Endothelial cell of umbilical vein (primary cell): ENCODE measurements around the gene CPOX. TPM values are rescaled to one million over a fixed set of nuclear protein-coding genes. Genes with fewer than 3 reads are reported as not detected.

ENCODE experiments used
- BruUV-seq: library from RNA; stranded (reverse); fragments of 400-500 nt; replicated peaks from 2 replicates; lab custom pipeline; 2021; lab: Mats Ljungman, UMichigan
- CTCF ChIA-PET: fragments of 300-600, 350-600 bp; sonication (Branson Sonifier 250); formaldehyde crosslinking; loops from one replicate; lab custom pipeline; 2021; ENCODE audit warnings: antibody characterized with exemption, inconsistent platforms; lab: Charles Lee
- POLR2A ChIA-PET: fragments of 300-600, 350-600 bp; sonication (Branson Sonifier 250); formaldehyde crosslinking; loops from one replicate; lab custom pipeline; 2021; ENCODE audit warnings: antibody characterized with exemption, inconsistent platforms; lab: Charles Lee
- DNase-seq: peaks from one replicate; pipeline ENCODE4 v3.0.0-alpha.2; 2011; ENCODE audit warnings: low read depth, low spot score
- FAIRE-seq: peaks from 2 replicates; lab custom pipeline; 2011; peaks lifted over from hg19 to GRCh38; lab: Jason Lieb, UNC
- H2AFZ ChIP-seq: 2 replicates; pipeline ENCODE4 v1.6.0; 2012; ENCODE audit warnings: low read depth, low read length, control low read depth, inconsistent platforms
- H3K27ac ChIP-seq: 2 replicates; pipeline ENCODE4 v1.5.1; 2011; ENCODE audit warnings: low read depth, mild to moderate bottlenecking, control low read depth, low read length, moderate library complexity; ENCODE audit not compliant: insufficient read depth
- H3K27me3 ChIP-seq, 2 experiments: 2 replicates each; pipeline versions ENCODE4 v1.6.0 to v1.6.1; 2011; ENCODE audit warnings: low read length in 2 of 2, mixed read lengths in 1 of 2; ENCODE audit not compliant: control insufficient read depth in 2 of 2, insufficient read depth in 2 of 2
- H3K36me3 ChIP-seq, 2 experiments: 2 replicates in 1 of 2; 3 replicates in 1 of 2; pipeline ENCODE4 v1.5.1; 2011; ENCODE audit warnings: low read length in 2 of 2, mild to moderate bottlenecking in 1 of 2, moderate library complexity in 1 of 2; ENCODE audit not compliant: control insufficient read depth in 2 of 2, insufficient read depth in 2 of 2; ENCODE audit errors: extremely low read depth in 1 of 2
- H3K4me1 ChIP-seq: 3 replicates; pipeline ENCODE4 v1.5.1; 2011; ENCODE audit warnings: mild to moderate bottlenecking, low read length; ENCODE audit not compliant: control insufficient read depth, insufficient read depth; ENCODE audit errors: extremely low read depth
- H3K4me2 ChIP-seq: 2 replicates; pipeline ENCODE4 v1.6.1; 2011; ENCODE audit warnings: low read length, control low read depth, mixed read lengths; ENCODE audit not compliant: insufficient read depth
- H3K4me3 ChIP-seq, 3 experiments: fragments of 200-600 bp in 1 of 3; sonication (generic), shearing (Covaris generic) in 1 of 3; replicated peaks in 1 of 3; 2 replicates each; pipeline ENCODE4 v1.5.1; 2011 to 2016; ENCODE audit warnings: control low read depth in 3 of 3, low read length in 3 of 3, mild to moderate bottlenecking in 2 of 3, inconsistent platforms in 1 of 3, low read depth in 1 of 3, moderate library complexity in 1 of 3; ENCODE audit not compliant: insufficient read depth in 1 of 3
- H3K79me2 ChIP-seq: 2 replicates; pipeline ENCODE4 v1.6.0; 2012; ENCODE audit warnings: low read length, inconsistent platforms; ENCODE audit not compliant: control insufficient read depth, insufficient read depth
- H3K9ac ChIP-seq: replicated peaks from 2 replicates; pipeline ENCODE3; 2011; ENCODE audit warnings: low read length, control low read depth; ENCODE audit not compliant: insufficient read depth; ENCODE audit errors: extremely low read depth
- H3K9me1 ChIP-seq: replicated peaks from 3 replicates; pipeline ENCODE4 v1.6.0; 2011; ENCODE audit warnings: mild to moderate bottlenecking, low read length; ENCODE audit not compliant: control insufficient read depth, insufficient read depth; ENCODE audit errors: extremely low read depth
- H3K9me3 ChIP-seq: replicated peaks from 2 replicates; pipeline ENCODE4 v1.5.1; 2012; ENCODE audit warnings: low read length, inconsistent platforms; ENCODE audit not compliant: control insufficient read depth, insufficient read depth
- H4K20me1 ChIP-seq: replicated peaks from 2 replicates; pipeline ENCODE3; 2011; ENCODE audit warnings: mild to moderate bottlenecking, low read length; ENCODE audit not compliant: control insufficient read depth, insufficient read depth; ENCODE audit errors: extremely low read depth
- EZH2 ChIP-seq: IDR thresholded peaks from 2 replicates; pipeline ENCODE4 v1.6.1; 2012; ENCODE audit warnings: borderline replicate concordance, low read depth, mild to moderate bottlenecking, moderate library complexity, low read length, inconsistent platforms; ENCODE audit not compliant: severe bottlenecking
- FOS ChIP-seq: IDR thresholded peaks from 2 replicates; pipeline ENCODE4 v1.6.1; 2011; ENCODE audit warnings: mild to moderate bottlenecking, low read length, moderate library complexity, borderline replicate concordance; ENCODE audit not compliant: insufficient read depth
- GATA2 ChIP-seq: IDR thresholded peaks from 2 replicates; pipeline ENCODE4 v1.7.0; 2011; ENCODE audit warnings: low read depth, mild to moderate bottlenecking, moderate library complexity, mixed read lengths, low read length; ENCODE audit not compliant: insufficient read length, insufficient read depth
- JUN ChIP-seq: IDR thresholded peaks from 2 replicates; pipeline ENCODE4 v1.6.1; 2011; ENCODE audit warnings: borderline replicate concordance, low read depth; ENCODE audit not compliant: insufficient read length, insufficient read depth
- MYC ChIP-seq: IDR thresholded peaks from one replicate; pipeline ENCODE4 v1.6.1; 2011; ENCODE audit warnings: mild to moderate bottlenecking, low read depth, low read length
- POLR2A ChIP-seq: IDR thresholded peaks from 2 replicates; pipeline ENCODE4 v1.6.1; 2012; ENCODE audit warnings: low read depth, mild to moderate bottlenecking, control low read depth, low read length
- POLR2AphosphoS5 ChIP-seq: IDR thresholded peaks from 2 replicates; pipeline ENCODE4 v1.6.1; 2012; ENCODE audit warnings: low read depth, mild to moderate bottlenecking, control low read depth, low read length, moderate library complexity; ENCODE audit not compliant: insufficient read depth
- dilution Hi-C: fragments of 300-500 bp; cut with MboI; formaldehyde crosslinking; loops from one replicate; pipeline ENCODE4 v1.15.0; 2019; ENCODE audit warnings: low sequenced_read_pairs; ENCODE audit not compliant: extremely low pct_ligation_motif_present
- intact Hi-C: fragments of 100-400 bp; cut with micrococcal nuclease; formaldehyde crosslinking; loops from one replicate; pipeline ENCODE4 v1.10.0; 2022
- polyA plus RNA-seq, 4 experiments: library from polyadenylated mRNA; depleted of rRNA in 3 of 4; stranded (reverse) in 3 of 4; unstranded in 1 of 4; fragments of >200 nt; gene quantifications; 2 replicates each; pipeline versions ENCODE4 v1.2.1 to v1.2.3, GENCODE V29; 2011 to 2012; ENCODE audit warnings: missing spikeins in 1 of 4
- total RNA-seq: library from RNA; stranded (reverse); gene quantifications from 2 replicates; pipeline ENCODE4 v1.2.3, GENCODE V29; 2021
- TF ChIP-seq, protein P1 (sequence below): IDR thresholded peaks from 2 replicates; pipeline ENCODE4 v1.6.1; 2011; ENCODE audit not compliant: insufficient read depth, insufficient read length
- TF ChIP-seq, protein P2 (sequence below), 2 donors: IDR thresholded peaks; 1 replicate in 1 of 2; 2 replicates in 1 of 2; pipeline ENCODE4 v1.5.1; 2011; ENCODE audit warnings: low read length in 2 of 2, mild to moderate bottlenecking in 2 of 2, moderate library complexity in 2 of 2, control low read depth in 1 of 2, inconsistent platforms in 1 of 2, low read depth in 1 of 2; ENCODE audit not compliant: insufficient read depth in 1 of 2; ENCODE audit errors: extremely low read depth in 1 of 2

CPOX gene
- total and polyA plus RNA-seq, 2 donors (not counting 3 experiments of a cell fraction or from before 2014, with no cell fraction given), result 12.3 to 24.5 TPM

DNA sequence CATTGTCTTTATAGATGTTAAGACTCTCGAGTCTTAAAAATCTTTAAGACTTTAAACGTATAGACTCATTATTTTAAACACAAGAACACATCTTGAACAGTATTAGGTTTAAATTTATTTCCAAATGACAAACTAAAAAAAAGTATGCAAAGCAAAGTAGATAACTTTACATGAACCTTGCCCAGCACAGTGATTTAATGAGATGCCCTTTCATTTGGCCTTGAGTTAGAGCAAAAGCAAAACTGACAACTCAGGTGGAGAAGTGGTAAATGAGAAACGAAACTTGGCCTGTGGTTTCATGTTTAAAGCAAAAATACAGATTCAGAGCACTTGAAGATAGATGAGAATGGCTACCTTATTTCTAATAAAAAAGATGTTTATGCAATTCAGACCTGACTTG is 53.1 kb downstream of the CPOX start:
- Histone ChIP-seq H2AFZ (no peak overlapping the region), H3K79me2 (no peaks in the 10 kb centered on the region), H4K20me1 (no peaks in the 10 kb centered on the region), H3K9me1 (no peaks in the 10 kb centered on the region), H3K36me3 (no peaks in the 10 kb centered on the region), H3K9me3 (no peaks in the 10 kb centered on the region), H3K4me2 (no peak overlapping the region), H3K4me3 (no peak overlapping the region), H3K4me1 (no peaks in the 10 kb centered on the region), H3K27ac (no peak overlapping the region), H3K27me3 (peaks cover 8 to 14% of the 10 kb centered on the region in 2 experiments), H3K9ac (no peak overlapping the region)
- intact Hi-C loops (no loop called here), dilution Hi-C loops (no loop called here)
- ChIA-PET POLR2A (no interaction called here), CTCF (no interaction called here)
- no peak for DNase-seq
- no peak for FAIRE-seq
- TF ChIP-seq MYC, result no peak
- TF ChIP-seq JUN, result no peak
- TF ChIP-seq, protein P1, sequence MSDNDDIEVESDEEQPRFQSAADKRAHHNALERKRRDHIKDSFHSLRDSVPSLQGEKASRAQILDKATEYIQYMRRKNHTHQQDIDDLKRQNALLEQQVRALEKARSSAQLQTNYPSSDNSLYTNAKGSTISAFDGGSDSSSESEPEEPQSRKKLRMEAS, result no peak
- TF ChIP-seq, protein P2, sequence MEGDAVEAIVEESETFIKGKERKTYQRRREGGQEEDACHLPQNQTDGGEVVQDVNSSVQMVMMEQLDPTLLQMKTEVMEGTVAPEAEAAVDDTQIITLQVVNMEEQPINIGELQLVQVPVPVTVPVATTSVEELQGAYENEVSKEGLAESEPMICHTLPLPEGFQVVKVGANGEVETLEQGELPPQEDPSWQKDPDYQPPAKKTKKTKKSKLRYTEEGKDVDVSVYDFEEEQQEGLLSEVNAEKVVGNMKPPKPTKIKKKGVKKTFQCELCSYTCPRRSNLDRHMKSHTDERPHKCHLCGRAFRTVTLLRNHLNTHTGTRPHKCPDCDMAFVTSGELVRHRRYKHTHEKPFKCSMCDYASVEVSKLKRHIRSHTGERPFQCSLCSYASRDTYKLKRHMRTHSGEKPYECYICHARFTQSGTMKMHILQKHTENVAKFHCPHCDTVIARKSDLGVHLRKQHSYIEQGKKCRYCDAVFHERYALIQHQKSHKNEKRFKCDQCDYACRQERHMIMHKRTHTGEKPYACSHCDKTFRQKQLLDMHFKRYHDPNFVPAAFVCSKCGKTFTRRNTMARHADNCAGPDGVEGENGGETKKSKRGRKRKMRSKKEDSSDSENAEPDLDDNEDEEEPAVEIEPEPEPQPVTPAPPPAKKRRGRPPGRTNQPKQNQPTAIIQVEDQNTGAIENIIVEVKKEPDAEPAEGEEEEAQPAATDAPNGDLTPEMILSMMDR (IDR thresholded peaks at IDR 0.05; ENCODE audit: extremely low read depth in 1 of 2, insufficient read depth in 1 of 2, low read depth in 1 of 2, low read length in 2 of 2), result no peak
- no peak for TF ChIP-seq POLR2AphosphoS5
- no peak for TF ChIP-seq EZH2
- TF ChIP-seq POLR2A, result no peak
- no peak for TF ChIP-seq GATA2
- no peak for TF ChIP-seq FOS
- no TSS peak for BruUV-seq
